ENCODE data around the gene CHD5.
A peak's percentile ranks its signal among the peaks of the same experiment; 100 is the strongest.

CHD5 gene

GRCh38 chr1:6052543-6053205, 127.4 kb downstream of the CHD5 start:
- DNase-seq, result peak; percentile 66
